Transverse colon (tissue), 4 donors: Measurements from ENCODE around the gene ZBED1.

Experiments used
- EP300 ChIP-seq: sonication (generic); formaldehyde crosslinking; IDR thresholded peaks from one replicate; pipeline ENCODE4 v1.6.1; 2017; ENCODE audit warnings: antibody characterized with exemption, low read depth
- POLR2A ChIP-seq: fragments of 450-650 bp; IDR thresholded peaks from one replicate; pipeline ENCODE4 v1.6.1; 2016; ENCODE audit warnings: antibody characterized with exemption, mild to moderate bottlenecking, moderate library complexity
- POLR2AphosphoS5 ChIP-seq, 3 donors: sonication (generic); formaldehyde crosslinking; IDR thresholded peaks; one replicate each; pipeline ENCODE4 v1.6.1; 2016; ENCODE audit warnings: antibody characterized with exemption in 3 of 3
- TF ChIP-seq, protein P1 (sequence below), 5 experiments: fragments of 200-600 bp in 3 of 5; fragments of 450-650 bp in 2 of 5; sonication (generic) in 3 of 5; IDR thresholded peaks; 1 replicate in 2 of 5; 2 replicates in 3 of 5; pipeline ENCODE4 v1.5.1; 2016 to 2017; ENCODE audit warnings: antibody characterized with exemption in 5 of 5, inconsistent platforms in 3 of 5, mild to moderate bottlenecking in 2 of 5, moderate library complexity in 1 of 5

DNA sequence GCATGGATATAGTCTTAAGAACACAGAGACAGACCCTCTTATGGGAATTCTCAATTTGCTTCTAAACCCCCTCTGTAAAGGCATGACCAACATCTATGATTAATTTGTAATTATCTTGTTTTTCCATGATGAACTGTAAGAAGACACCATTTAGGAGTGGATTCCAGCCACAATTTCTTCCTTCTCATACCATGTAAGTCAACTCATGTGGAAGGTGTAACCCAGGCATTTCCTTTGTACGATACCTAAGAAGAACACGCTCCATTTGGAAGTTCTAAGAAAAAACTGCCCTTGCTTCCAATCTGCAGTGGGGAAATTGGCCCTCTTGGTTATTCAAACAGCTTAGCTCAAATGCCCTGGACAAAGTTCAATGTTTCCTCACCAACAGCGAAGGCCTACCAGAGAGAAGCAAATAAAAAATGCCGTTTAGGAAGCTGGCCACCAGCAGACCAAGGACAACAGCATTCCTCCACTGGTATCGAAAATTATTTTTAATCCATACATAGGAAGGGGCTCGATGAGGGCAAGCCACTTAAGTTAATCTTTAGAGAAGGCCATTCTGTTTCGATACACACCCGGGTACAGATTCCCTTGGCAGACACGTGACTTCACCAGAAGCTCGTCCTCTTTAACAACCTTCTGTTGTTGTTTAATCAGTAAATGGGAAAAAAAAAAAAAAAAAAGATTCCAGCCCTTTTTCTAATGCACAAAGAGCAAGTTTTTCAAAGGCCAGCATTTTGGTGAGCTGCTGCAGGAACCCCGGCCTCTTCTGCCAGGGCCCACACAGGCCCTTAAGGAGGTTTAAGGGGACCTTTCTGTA lies 2.6 kb downstream of the ZBED1 start:
- TF ChIP-seq POLR2A (no peak), POLR2AphosphoS5 (IDR thresholded peaks at IDR 0.05) (no peak), EP300 (no peak)
- TF ChIP-seq, protein P1, sequence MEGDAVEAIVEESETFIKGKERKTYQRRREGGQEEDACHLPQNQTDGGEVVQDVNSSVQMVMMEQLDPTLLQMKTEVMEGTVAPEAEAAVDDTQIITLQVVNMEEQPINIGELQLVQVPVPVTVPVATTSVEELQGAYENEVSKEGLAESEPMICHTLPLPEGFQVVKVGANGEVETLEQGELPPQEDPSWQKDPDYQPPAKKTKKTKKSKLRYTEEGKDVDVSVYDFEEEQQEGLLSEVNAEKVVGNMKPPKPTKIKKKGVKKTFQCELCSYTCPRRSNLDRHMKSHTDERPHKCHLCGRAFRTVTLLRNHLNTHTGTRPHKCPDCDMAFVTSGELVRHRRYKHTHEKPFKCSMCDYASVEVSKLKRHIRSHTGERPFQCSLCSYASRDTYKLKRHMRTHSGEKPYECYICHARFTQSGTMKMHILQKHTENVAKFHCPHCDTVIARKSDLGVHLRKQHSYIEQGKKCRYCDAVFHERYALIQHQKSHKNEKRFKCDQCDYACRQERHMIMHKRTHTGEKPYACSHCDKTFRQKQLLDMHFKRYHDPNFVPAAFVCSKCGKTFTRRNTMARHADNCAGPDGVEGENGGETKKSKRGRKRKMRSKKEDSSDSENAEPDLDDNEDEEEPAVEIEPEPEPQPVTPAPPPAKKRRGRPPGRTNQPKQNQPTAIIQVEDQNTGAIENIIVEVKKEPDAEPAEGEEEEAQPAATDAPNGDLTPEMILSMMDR (IDR thresholded peaks at IDR 0.05) = no peak
